ENCODE results near the gene DMAC2.
"Not testable (repeated sequence)": the region's sequence is repeated elsewhere in the genome, so short reads cannot be mapped to it uniquely, and the experiment has no call there.

The DMAC2 gene

GRCh38 chr19:41398598-41398997 lies 41.1 kb downstream of the DMAC2 start:
- DNase-seq (ENCODE audit: low read depth, low spot score): no peak

DNA sequence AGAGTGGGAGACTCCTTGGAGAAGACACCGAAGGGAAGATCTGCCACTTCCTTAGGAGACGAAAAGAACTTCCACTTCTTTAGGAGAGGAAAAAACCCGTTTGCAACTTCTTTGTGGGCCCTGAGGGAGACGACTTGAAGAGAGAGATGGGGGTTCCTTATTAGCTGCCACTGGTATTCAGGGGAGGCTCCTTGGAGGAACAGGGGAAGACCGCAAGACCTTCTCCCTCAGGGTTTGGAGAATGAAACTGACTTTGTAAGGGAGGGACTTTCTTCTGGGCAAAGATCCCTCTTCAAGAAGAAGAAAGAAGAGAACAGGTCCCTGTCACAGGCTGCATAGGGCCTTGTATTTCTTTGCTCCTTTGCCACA lies 41.7 kb downstream of the DMAC2 start:
- no peak for DNase-seq (ENCODE audit: low read depth, low spot score)

GRCh38 chr19:41397086-41398049 lies 42.3 kb downstream of the DMAC2 start, which contains the start of the genes BCKDHA and EXOSC5:
Gene BCKDHA, plus strand, starts transcription at chr19:41397818. Its CDS starts 10 bp downstream, at chr19:41397828.
Gene EXOSC5, minus strand, starts transcription at chr19:41397359. Its CDS starts 31 bp downstream, at chr19:41397328.
- peak; percentile 100 for DNase-seq (ENCODE audit: low read depth, low spot score)

DNA sequence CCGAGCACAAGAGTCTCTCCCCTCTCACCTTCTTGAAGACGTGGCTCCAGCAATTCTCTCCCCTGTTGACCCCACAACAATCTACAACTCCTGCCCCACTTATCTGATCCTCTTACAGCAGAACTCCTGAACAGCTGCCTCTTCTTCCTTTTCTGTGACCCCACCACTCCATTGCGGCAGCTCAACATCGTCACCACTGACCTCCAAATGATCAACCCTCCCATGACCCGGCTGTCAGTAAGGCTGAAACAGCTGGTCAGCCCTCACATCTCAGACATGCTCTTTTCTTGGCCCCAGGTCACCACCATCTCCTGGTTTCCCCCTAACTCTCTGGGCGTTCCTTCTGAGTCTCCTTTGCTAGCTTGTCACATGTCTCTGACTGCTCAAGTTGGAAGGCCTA lies 44.4 kb downstream of the DMAC2 start:
- no peak for DNase-seq (ENCODE audit: low read depth, low spot score)

- no peak for DNase-seq (ENCODE audit: low read depth, low spot score)
Observed at GRCh38 chr19:41392775-41393174, 46.9 kb downstream of the DMAC2 start.

- DNase-seq (ENCODE audit: low read depth, low spot score): no peak
Observed at GRCh38 chr19:41391618-41392017, 48.1 kb downstream of the DMAC2 start.

- no peak for DNase-seq (ENCODE audit: low read depth, low spot score)
Observed at GRCh38 chr19:41386442-41386841, 53.3 kb downstream of the DMAC2 start.

DNA sequence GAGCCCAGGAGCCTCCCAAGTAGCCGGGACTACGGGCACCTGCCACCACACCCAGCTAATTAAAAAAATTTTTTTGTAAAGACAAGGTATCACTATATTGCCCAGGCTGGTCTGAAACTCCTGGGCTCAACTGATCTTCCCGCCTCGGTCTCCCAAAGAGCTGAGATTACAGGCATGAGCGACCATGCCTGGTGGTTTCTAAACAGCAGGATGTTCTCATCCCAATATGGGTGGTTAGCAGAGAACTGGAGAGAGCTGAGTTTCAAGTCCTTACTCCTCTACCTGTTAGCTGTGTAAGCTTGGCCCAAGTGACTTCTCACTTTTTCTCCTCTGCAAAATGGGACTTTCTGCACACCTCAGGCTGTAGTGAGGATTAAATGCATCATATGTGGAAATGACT lies 55.4 kb downstream of the DMAC2 start:
- DNase-seq (ENCODE audit: low read depth, low spot score): no peak

GRCh38 chr19:41381536-41381935 lies 58.2 kb downstream of the DMAC2 start:
- not testable (repeated sequence) for DNase-seq (ENCODE audit: low read depth, low spot score)

All from smooth muscle cell of the brain vasculature (primary cell).